ENCODE data around the gene ST8SIA4. TPM values are rescaled to one million over a fixed set of nuclear protein-coding genes. Genes with fewer than 3 reads are reported as not detected.

Gene ST8SIA4
- total and polyA plus RNA-seq, 2 donors from 2014 or later, result 0.69 to 11.6 TPM

DNA sequence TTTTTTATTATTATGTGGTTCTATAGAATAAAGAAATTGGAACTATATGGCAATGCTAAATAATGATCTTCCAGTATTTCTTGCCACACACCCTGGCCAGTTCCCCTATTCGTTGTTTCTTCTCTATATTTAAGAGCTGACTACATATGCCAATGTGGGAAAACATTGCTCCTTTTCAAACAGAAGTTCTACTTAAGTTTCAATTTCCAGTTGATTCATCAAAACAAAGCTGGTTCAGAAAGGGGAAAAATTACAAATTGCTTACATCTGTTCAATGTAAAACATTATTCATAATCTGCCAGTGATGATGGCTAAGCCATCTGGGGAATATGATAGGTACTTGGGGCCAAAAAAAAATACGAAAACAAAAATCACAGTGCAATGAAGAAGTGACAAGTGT, 76.9 kb downstream of the ST8SIA4 start:
- no peaks in the 10 kb centered on the region for H3K27me3 ChIP-seq (ENCODE audit: control insufficient read depth, insufficient read depth, low read length)
- H3K4me1 ChIP-seq (ENCODE audit: control insufficient read depth in 2 of 3, insufficient read depth in 2 of 3, low read depth in 1 of 3, low read length in 3 of 3), result no peaks in the 10 kb centered on the region
- H3K9ac ChIP-seq (ENCODE audit: low read length in 3 of 3), result no peak overlapping the region
- no peak for DNase-seq
- TF ChIP-seq, protein P1, sequence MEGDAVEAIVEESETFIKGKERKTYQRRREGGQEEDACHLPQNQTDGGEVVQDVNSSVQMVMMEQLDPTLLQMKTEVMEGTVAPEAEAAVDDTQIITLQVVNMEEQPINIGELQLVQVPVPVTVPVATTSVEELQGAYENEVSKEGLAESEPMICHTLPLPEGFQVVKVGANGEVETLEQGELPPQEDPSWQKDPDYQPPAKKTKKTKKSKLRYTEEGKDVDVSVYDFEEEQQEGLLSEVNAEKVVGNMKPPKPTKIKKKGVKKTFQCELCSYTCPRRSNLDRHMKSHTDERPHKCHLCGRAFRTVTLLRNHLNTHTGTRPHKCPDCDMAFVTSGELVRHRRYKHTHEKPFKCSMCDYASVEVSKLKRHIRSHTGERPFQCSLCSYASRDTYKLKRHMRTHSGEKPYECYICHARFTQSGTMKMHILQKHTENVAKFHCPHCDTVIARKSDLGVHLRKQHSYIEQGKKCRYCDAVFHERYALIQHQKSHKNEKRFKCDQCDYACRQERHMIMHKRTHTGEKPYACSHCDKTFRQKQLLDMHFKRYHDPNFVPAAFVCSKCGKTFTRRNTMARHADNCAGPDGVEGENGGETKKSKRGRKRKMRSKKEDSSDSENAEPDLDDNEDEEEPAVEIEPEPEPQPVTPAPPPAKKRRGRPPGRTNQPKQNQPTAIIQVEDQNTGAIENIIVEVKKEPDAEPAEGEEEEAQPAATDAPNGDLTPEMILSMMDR (IDR thresholded peaks at IDR 0.05; ENCODE audit: borderline replicate concordance, extremely low read depth, insufficient read depth), result no peak
- no peak for FAIRE-seq
- intact Hi-C loops (cut with DNase I), result no loop called here
- no peak overlapping the region for H3K4me3 ChIP-seq (ENCODE audit: low read length in 3 of 3)
- H3K27ac ChIP-seq (ENCODE audit: low read depth in 2 of 2, low read length in 2 of 2), result no peak overlapping the region
- no peaks in the 10 kb centered on the region for H3K9me3 ChIP-seq (ENCODE audit: control insufficient read depth in 2 of 3, insufficient read depth in 1 of 3, low read length in 3 of 3)
- H3K36me3 ChIP-seq (ENCODE audit: control insufficient read depth in 2 of 3, insufficient read depth in 3 of 3, low read length in 3 of 3), result no peaks in the 10 kb centered on the region

DNA sequence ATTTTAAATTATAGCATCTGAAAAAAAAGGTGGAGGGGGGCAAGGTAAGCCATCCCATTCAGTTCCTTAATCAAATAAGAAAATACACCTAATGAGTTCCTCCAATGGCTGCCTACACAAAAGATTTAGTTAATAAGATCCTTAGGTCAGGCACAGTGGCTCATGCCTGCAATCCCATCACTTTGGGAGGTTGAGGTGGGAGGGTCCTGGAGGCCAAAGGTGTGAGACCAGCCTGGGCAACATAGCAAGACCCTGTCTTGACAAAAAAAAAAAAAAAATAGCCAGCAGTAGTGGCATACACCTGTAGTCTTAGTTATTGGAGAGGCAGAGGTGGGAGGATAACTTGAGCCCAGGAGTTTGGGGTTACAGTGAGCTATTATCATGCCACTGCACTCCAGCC, 78.4 kb downstream of the ST8SIA4 start:
- no peaks in the 10 kb centered on the region for H3K27me3 ChIP-seq (ENCODE audit: control insufficient read depth, insufficient read depth, low read length)
- no peak overlapping the region for H3K4me3 ChIP-seq (ENCODE audit: low read length in 3 of 3)
- intact Hi-C loops (cut with DNase I), result no loop called here
- no peaks in the 10 kb centered on the region for H3K9me3 ChIP-seq (ENCODE audit: control insufficient read depth in 2 of 3, insufficient read depth in 1 of 3, low read length in 3 of 3)
- no peak overlapping the region for H3K9ac ChIP-seq (ENCODE audit: low read length in 3 of 3)
- DNase-seq (no peak), FAIRE-seq (no peak)
- H3K4me1 ChIP-seq (ENCODE audit: control insufficient read depth in 2 of 3, insufficient read depth in 2 of 3, low read depth in 1 of 3, low read length in 3 of 3), result no peaks in the 10 kb centered on the region
- TF ChIP-seq, protein P1 (IDR thresholded peaks at IDR 0.05; ENCODE audit: borderline replicate concordance, extremely low read depth, insufficient read depth), result no peak
- no peaks in the 10 kb centered on the region for H3K36me3 ChIP-seq (ENCODE audit: control insufficient read depth in 2 of 3, insufficient read depth in 3 of 3, low read length in 3 of 3)
- no peak overlapping the region for H3K27ac ChIP-seq (ENCODE audit: low read depth in 2 of 2, low read length in 2 of 2)

DNA sequence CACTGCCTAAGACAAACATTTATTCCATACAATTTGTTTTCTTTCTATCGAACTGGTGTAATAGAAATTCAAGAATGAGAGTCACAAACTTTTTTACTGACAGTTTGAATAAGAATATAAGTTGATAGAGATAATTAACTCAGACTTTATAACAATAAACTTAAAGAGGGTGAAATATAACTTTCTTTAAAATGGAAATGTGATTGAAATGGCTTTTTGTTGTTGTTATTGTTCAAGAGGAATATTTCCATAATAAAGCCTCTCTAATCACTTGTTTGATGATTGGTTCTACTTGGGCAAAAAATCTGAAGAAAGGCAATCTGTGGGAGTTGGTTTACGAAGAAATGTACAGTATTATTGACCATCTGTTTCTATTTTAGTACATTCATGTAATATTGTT, 79.3 kb downstream of the ST8SIA4 start:
- Histone ChIP-seq H3K27ac (ENCODE audit: low read depth in 2 of 2, low read length in 2 of 2) (no peak overlapping the region), H3K36me3 (ENCODE audit: control insufficient read depth in 2 of 3, insufficient read depth in 3 of 3, low read length in 3 of 3) (no peaks in the 10 kb centered on the region), H3K9ac (ENCODE audit: low read length in 3 of 3) (no peak overlapping the region), H3K27me3 (ENCODE audit: control insufficient read depth, insufficient read depth, low read length) (no peaks in the 10 kb centered on the region), H3K4me3 (ENCODE audit: low read length in 3 of 3) (no peak overlapping the region), H3K9me3 (ENCODE audit: control insufficient read depth in 2 of 3, insufficient read depth in 1 of 3, low read length in 3 of 3) (no peaks in the 10 kb centered on the region), H3K4me1 (ENCODE audit: control insufficient read depth in 2 of 3, insufficient read depth in 2 of 3, low read depth in 1 of 3, low read length in 3 of 3) (no peaks in the 10 kb centered on the region)
- intact Hi-C loops (cut with DNase I), result no loop called here
- TF ChIP-seq, protein P1 (IDR thresholded peaks at IDR 0.05; ENCODE audit: borderline replicate concordance, extremely low read depth, insufficient read depth), result no peak
- FAIRE-seq (no peak), DNase-seq (no peak)

DNA sequence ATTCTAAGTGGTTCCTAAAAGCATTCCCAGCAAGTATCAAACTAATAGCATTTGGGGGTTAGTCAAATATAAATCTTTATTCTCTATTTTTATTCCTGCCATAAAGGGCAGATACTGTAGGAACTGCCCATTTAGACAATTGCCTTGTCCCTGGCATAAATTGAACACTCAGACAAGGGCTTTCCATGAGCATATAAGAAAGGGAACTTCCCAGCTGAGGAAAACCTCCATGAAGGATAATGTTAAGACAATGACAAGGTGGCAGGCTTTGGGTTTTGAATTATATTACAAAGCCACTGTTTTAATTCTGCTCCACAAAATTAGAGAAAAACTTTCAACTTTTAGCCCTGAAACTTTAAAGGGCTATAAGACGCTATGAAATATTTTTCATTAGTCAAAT, 81.3 kb downstream of the ST8SIA4 start:
- no peaks in the 10 kb centered on the region for H3K4me1 ChIP-seq (ENCODE audit: control insufficient read depth in 2 of 3, insufficient read depth in 2 of 3, low read depth in 1 of 3, low read length in 3 of 3)
- no peak overlapping the region for H3K9ac ChIP-seq (ENCODE audit: low read length in 3 of 3)
- no peak for DNase-seq
- H3K27ac ChIP-seq (ENCODE audit: low read depth in 2 of 2, low read length in 2 of 2), result no peak overlapping the region
- FAIRE-seq, result no peak
- H3K4me3 ChIP-seq (ENCODE audit: low read length in 3 of 3), result no peak overlapping the region
- no peaks in the 10 kb centered on the region for H3K36me3 ChIP-seq (ENCODE audit: control insufficient read depth in 2 of 3, insufficient read depth in 3 of 3, low read length in 3 of 3)
- intact Hi-C loops (cut with DNase I), result no loop called here
- TF ChIP-seq, protein P1 (IDR thresholded peaks at IDR 0.05; ENCODE audit: borderline replicate concordance, extremely low read depth, insufficient read depth), result no peak
- H3K9me3 ChIP-seq (ENCODE audit: control insufficient read depth in 2 of 3, insufficient read depth in 1 of 3, low read length in 3 of 3), result no peaks in the 10 kb centered on the region
- no peaks in the 10 kb centered on the region for H3K27me3 ChIP-seq (ENCODE audit: control insufficient read depth, insufficient read depth, low read length)
